Epithelial cell of proximal tubule (primary cell): ENCODE results near the gene B3GNT7. TPM values are rescaled to one million over a fixed set of nuclear protein-coding genes. Genes with fewer than 3 reads are reported as not detected.
A peak's percentile ranks its signal among the peaks of the same experiment; 100 is the strongest.
"Not testable (repeated sequence)": the region's sequence is repeated elsewhere in the genome, so short reads cannot be mapped to it uniquely, and the experiment has no call there.

ENCODE experiments used
- DNase-seq: peaks from one replicate; pipeline ENCODE4 v3.0.0-alpha.2; 2011; ENCODE audit warnings: low read depth
- H3K4me3 ChIP-seq: 2 replicates; pipeline ENCODE4 v1.5.1; 2011; ENCODE audit warnings: low read depth, mild to moderate bottlenecking, low read length
- CTCF ChIP-seq: conservative IDR thresholded peaks from 2 replicates; pipeline ENCODE4 v1.5.1; 2012; ENCODE audit warnings: low read depth, mild to moderate bottlenecking, low read length
- total RNA-seq: library from RNA; depleted of rRNA; stranded (reverse); fragments of >200 nt; gene quantifications from 2 replicates; pipeline ENCODE4 v1.2.3, GENCODE V29; 2015

Gene B3GNT7
- total RNA-seq: 10.7 and 13.7 TPM in 2 replicates

- DNase-seq: no peak
- TF ChIP-seq CTCF: no peak
- peak within 1 kb of the TSS; percentile 35 for H3K4me3 ChIP-seq
Measured at GRCh38 chr2:231395188-231396057, at the start of gene B3GNT7. B3GNT7 (plus strand) TSS chr2:231395710; CDS start chr2:231395804, 94 bp downstream.

GRCh38 chr2:231347081-231347480, 48.4 kb upstream of the B3GNT7 start:
- TF ChIP-seq CTCF: no peak
- no peak overlapping the region for H3K4me3 ChIP-seq
- DNase-seq: no peak

GRCh38 chr2:231347638-231348037, 47.9 kb upstream of the B3GNT7 start:
- no peak for DNase-seq
- no peak for TF ChIP-seq CTCF
- H3K4me3 ChIP-seq: no peak overlapping the region

GRCh38 chr2:231348173-231348572, 47.3 kb upstream of the B3GNT7 start:
- no peak for TF ChIP-seq CTCF
- peak; percentile 15 for DNase-seq
- H3K4me3 ChIP-seq: no peak overlapping the region

GRCh38 chr2:231348704-231349373, 46.7 kb upstream of the B3GNT7 start:
- H3K4me3 ChIP-seq: no peak overlapping the region
- TF ChIP-seq CTCF: no peak
- no peak for DNase-seq

- not testable (repeated sequence) for DNase-seq, H3K4me3 ChIP-seq
Measured at GRCh38 chr2:231349374-231349735, 46.2 kb upstream of the B3GNT7 start.

GRCh38 chr2:231351648-231352047, 43.9 kb upstream of the B3GNT7 start:
- no peak for DNase-seq
- no peak overlapping the region for H3K4me3 ChIP-seq
- TF ChIP-seq CTCF: no peak
